Measurements from ENCODE around the gene NBPF3. TPM values are rescaled to one million over a fixed set of nuclear protein-coding genes. Genes with fewer than 3 reads are reported as not detected.
A peak's percentile ranks its signal among the peaks of the same experiment; 100 is the strongest.
"Not testable (repeated sequence)": the region's sequence is repeated elsewhere in the genome, so short reads cannot be mapped to it uniquely, and the experiment has no call there.

Gene NBPF3
- total and polyA plus RNA-seq, 12 donors: 0.58 to 4.6 (median 3.0) TPM

DNA sequence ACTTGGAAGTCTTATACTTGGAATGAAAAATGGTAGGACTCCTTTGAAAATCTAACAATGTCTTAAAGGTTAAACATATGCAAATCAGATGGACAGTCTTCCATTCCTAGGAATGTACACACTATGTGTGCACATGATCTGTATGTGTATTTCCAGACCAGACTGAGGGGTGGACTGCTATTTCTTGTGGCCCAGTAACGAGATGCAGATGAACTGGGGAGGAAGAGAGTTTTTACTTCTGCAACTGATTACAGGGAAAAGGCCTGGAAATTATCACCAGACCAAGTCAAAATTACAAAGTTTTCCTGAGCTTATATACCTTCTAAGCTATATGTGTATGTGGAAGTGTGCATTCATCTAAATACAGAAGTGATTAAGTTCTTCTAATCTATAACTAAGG, 17.7 kb downstream of the NBPF3 start:
- Histone ChIP-seq H3K27ac (no peak overlapping the region), H3K4me3 (no peak overlapping the region), H3K36me3 (peaks cover 0 to 7% (median 0%) of the 10 kb centered on the region in 9 donors), H3K9me3 (no peaks in the 10 kb centered on the region), H3K27me3 (no peaks in the 10 kb centered on the region), H3K4me1 (peaks cover 0 to 14% (median 0%) of the 10 kb centered on the region in 9 donors)
- ATAC-seq (no peak), DNase-seq (no peak)
- 90 to 98% methylated on average over 1 of the region's 1 CpG for WGBS, 2 donors
- no peak for TF ChIP-seq CTCF (IDR thresholded peaks at IDR 0.05)
- intact Hi-C loops (cut with DNase I): no loop called here

DNA sequence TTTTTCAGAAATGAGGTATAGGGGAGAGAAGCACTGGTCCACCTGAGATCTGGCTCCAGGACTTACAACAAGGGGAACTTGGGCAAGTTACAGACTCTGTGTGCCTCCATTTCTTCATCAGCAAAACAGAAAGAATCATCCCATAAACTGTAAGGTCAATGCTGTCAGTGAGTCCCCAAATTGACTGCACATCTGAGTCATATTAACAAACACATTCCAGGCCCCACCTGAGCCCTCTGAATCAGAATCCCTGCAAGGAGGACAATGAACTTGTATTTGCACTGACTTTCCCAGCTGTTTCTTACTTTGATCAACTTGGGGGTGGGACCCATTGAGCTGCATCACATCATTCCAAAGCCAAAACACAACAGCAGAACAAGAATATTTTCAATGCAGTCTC, 25.2 kb downstream of the NBPF3 start:
- H3K4me3 ChIP-seq; H3K27ac ChIP-seq; H3K4me1 ChIP-seq; H3K27me3 ChIP-seq; DNase-seq; ATAC-seq; H3K9me3 ChIP-seq; intact Hi-C loops (cut with DNase I): not testable (repeated sequence)
- peaks cover 0 to 35% (median 0%) of the 10 kb centered on the region in 9 donors for H3K36me3 ChIP-seq

- H3K9me3 ChIP-seq; H3K27me3 ChIP-seq; ATAC-seq; H3K27ac ChIP-seq; DNase-seq; intact Hi-C loops (cut with DNase I); H3K4me3 ChIP-seq; H3K4me1 ChIP-seq: not testable (repeated sequence)
- 79 to 81% methylated on average over 4 of the region's 4 CpGs for WGBS, 2 donors
- H3K36me3 ChIP-seq: peaks cover 0 to 60% (median 0%) of the 10 kb centered on the region in 9 donors
Measured at GRCh38 chr1:21467946-21468345, 28.0 kb downstream of the NBPF3 start.

DNA sequence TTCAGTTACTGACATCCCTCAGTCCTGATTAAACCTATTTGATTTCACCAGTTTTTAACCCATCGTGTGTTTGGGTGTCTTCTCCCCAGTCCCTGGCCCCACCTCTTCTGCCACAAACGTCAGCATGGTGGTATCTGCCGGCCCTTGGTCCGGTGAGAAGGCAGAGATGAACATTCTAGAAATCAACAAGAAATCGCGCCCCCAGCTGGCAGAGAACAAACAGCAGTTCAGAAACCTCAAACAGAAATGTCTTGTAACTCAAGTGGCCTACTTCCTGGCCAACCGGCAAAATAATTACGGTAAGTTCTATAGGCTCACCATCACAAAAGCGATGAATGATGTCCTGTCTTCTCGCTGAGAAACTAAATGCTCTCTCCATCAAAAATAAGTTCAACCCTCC, 28.7 kb downstream of the NBPF3 start:
- Histone ChIP-seq H3K36me3 (peaks cover 0 to 67% (median 0%) of the 10 kb centered on the region in 9 donors), H3K4me1 (no peaks in the 10 kb centered on the region), H3K4me3 (no peak overlapping the region), H3K27me3 (no peaks in the 10 kb centered on the region), H3K27ac (no peak overlapping the region), H3K9me3 (no peaks in the 10 kb centered on the region)
- ATAC-seq (no peak), DNase-seq (no peak)
- 48 to 52% methylated on average over 10 of the region's 10 CpGs for WGBS, 2 donors
- peak in 5 of 9 donors; percentile 15 to 27 (median 18) for TF ChIP-seq CTCF (IDR thresholded peaks at IDR 0.05)
- intact Hi-C loops (cut with DNase I): no loop called here

DNA sequence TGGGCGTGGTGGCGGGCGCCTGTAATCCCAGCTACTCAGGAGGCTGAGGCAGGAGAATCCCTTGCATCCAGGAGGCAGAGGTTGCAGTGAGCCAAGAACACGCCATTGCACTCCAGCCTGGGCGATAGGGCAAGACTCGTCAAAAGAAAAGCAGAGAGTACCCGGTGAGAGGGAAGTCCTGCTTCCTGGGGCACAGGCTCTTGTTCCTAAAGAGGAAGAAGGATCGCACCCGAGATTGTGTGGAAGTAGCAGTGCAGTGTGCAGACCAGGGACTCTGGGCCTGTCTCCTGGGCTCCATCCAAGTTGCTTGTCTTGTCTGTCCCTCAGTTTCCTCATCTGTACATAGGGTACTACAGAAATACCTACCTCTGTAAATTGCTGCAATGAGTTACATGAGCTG, 29.6 kb downstream of the NBPF3 start:
- Histone ChIP-seq H3K27ac (no peak overlapping the region), H3K27me3 (no peaks in the 10 kb centered on the region), H3K4me1 (no peaks in the 10 kb centered on the region), H3K9me3 (no peaks in the 10 kb centered on the region), H3K36me3 (peaks cover 0 to 75% (median 0%) of the 10 kb centered on the region in 9 donors), H3K4me3 (no peak overlapping the region)
- intact Hi-C loops (cut with DNase I): no loop called here
- ATAC-seq: no peak
- DNase-seq: no peak
- WGBS, 2 donors: 91 to 95% methylated on average over 9 of the region's 9 CpGs
- TF ChIP-seq CTCF (IDR thresholded peaks at IDR 0.05): no peak

All from heart right ventricle (tissue), 16 donors.